Keratinocyte (primary cell): ENCODE results near the gene CCDC182. TPM values are rescaled to one million over a fixed set of nuclear protein-coding genes. Genes with fewer than 3 reads are reported as not detected.

ENCODE experiments used
- DNase-seq: peaks from one replicate; pipeline ENCODE4 v3.0.0-alpha.2; 2011; ENCODE audit warnings: low read depth, missing footprints, low spot score
- FAIRE-seq: peaks from 2 replicates; lab custom pipeline; 2011; peaks lifted over from hg19 to GRCh38; lab: Jason Lieb, UNC
- H2AFZ ChIP-seq: 2 replicates; pipeline ENCODE4 v1.6.0; 2012; ENCODE audit warnings: low read length, control low read depth, inconsistent platforms; ENCODE audit not compliant: control insufficient read depth
- H3K27ac ChIP-seq: 2 replicates; pipeline ENCODE4 v1.5.1; 2011; ENCODE audit warnings: low read length; ENCODE audit not compliant: control insufficient read depth, insufficient read depth
- H3K27me3 ChIP-seq: 3 replicates; pipeline ENCODE4 v1.6.0; 2011; ENCODE audit warnings: low read length; ENCODE audit not compliant: control insufficient read depth, insufficient read depth; ENCODE audit errors: extremely low read depth
- H3K36me3 ChIP-seq, 2 experiments: 2 replicates in 1 of 2; 3 replicates in 1 of 2; pipeline ENCODE4 v1.5.1; 2011; ENCODE audit warnings: low read length in 2 of 2, mild to moderate bottlenecking in 1 of 2; ENCODE audit not compliant: control insufficient read depth in 2 of 2, insufficient read depth in 2 of 2; ENCODE audit errors: extremely low read depth in 1 of 2
- H3K4me1 ChIP-seq: 3 replicates; pipeline ENCODE4 v1.5.1; 2011; ENCODE audit warnings: low read length; ENCODE audit not compliant: control insufficient read depth, insufficient read depth; ENCODE audit errors: extremely low read depth
- H3K4me2 ChIP-seq: 3 replicates; pipeline ENCODE4 v1.6.0; 2011; ENCODE audit warnings: low read depth, low read length; ENCODE audit not compliant: control insufficient read depth, insufficient read depth; ENCODE audit errors: extremely low read depth
- H3K4me3 ChIP-seq, 3 experiments: fragments of 200-600 bp in 1 of 3; sonication (generic) in 1 of 3; 2 replicates in 2 of 3; 3 replicates in 1 of 3; pipeline ENCODE4 v1.5.1; 2011 to 2016; ENCODE audit warnings: low read length in 3 of 3, mild to moderate bottlenecking in 3 of 3, control low read depth in 2 of 3, inconsistent platforms in 1 of 3, low read depth in 1 of 3, mixed read lengths in 1 of 3, mixed run types in 1 of 3, moderate library complexity in 1 of 3; ENCODE audit not compliant: control insufficient read depth in 2 of 3, insufficient read depth in 2 of 3; ENCODE audit errors: extremely low read depth in 1 of 3
- H3K79me2 ChIP-seq: 2 replicates; pipeline ENCODE4 v1.6.0; 2012; ENCODE audit warnings: low read length; ENCODE audit not compliant: control insufficient read depth, insufficient read depth
- H3K9ac ChIP-seq: 3 replicates; pipeline ENCODE4 v1.6.0; 2011; ENCODE audit warnings: low read length; ENCODE audit not compliant: control insufficient read depth, insufficient read depth; ENCODE audit errors: extremely low read depth
- H3K9me1 ChIP-seq: 3 replicates; pipeline ENCODE4 v1.6.0; 2011; ENCODE audit warnings: low read length; ENCODE audit not compliant: control insufficient read depth, insufficient read depth; ENCODE audit errors: extremely low read depth
- H3K9me3 ChIP-seq: 2 replicates; pipeline ENCODE4 v1.5.1; 2012; ENCODE audit warnings: low read depth, low read length; ENCODE audit not compliant: control insufficient read depth
- H4K20me1 ChIP-seq: 3 replicates; pipeline ENCODE4 v1.6.0; 2011; ENCODE audit warnings: low read length; ENCODE audit not compliant: control insufficient read depth, insufficient read depth; ENCODE audit errors: extremely low read depth
- CTCF ChIP-seq, 3 experiments: IDR thresholded peaks in 1 of 3; conservative IDR thresholded peaks in 1 of 3; optimal IDR thresholded peaks in 1 of 3; 2 replicates in 2 of 3; 3 replicates in 1 of 3; pipeline versions ENCODE3 to v1.5.1; 2011; ENCODE audit warnings: low read length in 3 of 3, mild to moderate bottlenecking in 3 of 3, moderate library complexity in 2 of 3, control low read depth in 1 of 3, inconsistent platforms in 1 of 3; ENCODE audit not compliant: insufficient read depth in 2 of 3; ENCODE audit errors: extremely low read depth in 1 of 3
- EZH2 ChIP-seq: IDR thresholded peaks from one replicate; pipeline ENCODE4 v1.6.1; 2012; ENCODE audit warnings: inconsistent platforms, mild to moderate bottlenecking, low read length, moderate library complexity
- dilution Hi-C: fragments of 300-500 bp; cut with MboI; formaldehyde crosslinking; loops from one replicate; pipeline ENCODE4 v1.7.0; 2020; ENCODE audit warnings: low sequenced_read_pairs; ENCODE audit not compliant: extremely low pct_ligation_motif_present
- polyA plus RNA-seq, 5 experiments: library from polyadenylated mRNA; depleted of rRNA in 3 of 5; stranded (reverse) in 3 of 5; stranded (forward) in 1 of 5; unstranded in 1 of 5; fragments of >200 nt; gene quantifications; 1 replicate in 1 of 5; 2 replicates in 3 of 5; 3 replicates in 1 of 5; pipeline versions ENCODE4 v1.2.1 to v1.2.3, GENCODE V29; 2011 to 2012; ENCODE audit warnings: missing spikeins in 2 of 5, low read depth in 1 of 5, low replicate concordance in 1 of 5

The CCDC182 gene
- polyA plus RNA-seq, 1 donor (not counting 4 experiments of a cell fraction or from before 2014, with no cell fraction given): not detected

GRCh38 chr17:57752031-57752905, 7.2 kb upstream of the CCDC182 start:
- H3K4me3 ChIP-seq: no peak overlapping the region
- peaks cover 18% of the 10 kb centered on the region for H3K27me3 ChIP-seq
- H3K27ac ChIP-seq: no peak overlapping the region
- no peak overlapping the region for H2AFZ ChIP-seq
- TF ChIP-seq CTCF (optimal IDR thresholded peaks at IDR 0.05 in 1 of 3, IDR thresholded peaks at IDR 0.05 in 1 of 3, conservative IDR thresholded peaks at IDR 0.05 in 1 of 3; ENCODE audit: extremely low read depth in 1 of 3, insufficient read depth in 2 of 3, low read length in 3 of 3) (no peak), EZH2 (no peak)
- DNase-seq (no peak), FAIRE-seq (no peak)
- H3K36me3 ChIP-seq: no peaks in the 10 kb centered on the region
- H3K9me3 ChIP-seq: no peaks in the 10 kb centered on the region
- no peaks in the 10 kb centered on the region for H3K4me1 ChIP-seq
- dilution Hi-C loops: no loop called here
- H3K9ac ChIP-seq: no peak overlapping the region
- no peaks in the 10 kb centered on the region for H3K79me2 ChIP-seq
- no peak overlapping the region for H3K4me2 ChIP-seq
- no peaks in the 10 kb centered on the region for H4K20me1 ChIP-seq
- no peaks in the 10 kb centered on the region for H3K9me1 ChIP-seq

GRCh38 chr17:57751348-57751971, 6.4 kb upstream of the CCDC182 start:
- H3K9ac ChIP-seq: no peak overlapping the region
- no peak for FAIRE-seq
- no peaks in the 10 kb centered on the region for H3K4me1 ChIP-seq
- H3K9me1 ChIP-seq: no peaks in the 10 kb centered on the region
- no peaks in the 10 kb centered on the region for H3K9me3 ChIP-seq
- H3K4me2 ChIP-seq: no peak overlapping the region
- H3K36me3 ChIP-seq: no peaks in the 10 kb centered on the region
- H4K20me1 ChIP-seq: no peaks in the 10 kb centered on the region
- TF ChIP-seq CTCF (optimal IDR thresholded peaks at IDR 0.05 in 1 of 3, IDR thresholded peaks at IDR 0.05 in 1 of 3, conservative IDR thresholded peaks at IDR 0.05 in 1 of 3; ENCODE audit: extremely low read depth in 1 of 3, insufficient read depth in 2 of 3, low read length in 3 of 3) (no peak), EZH2 (no peak)
- H3K4me3 ChIP-seq: no peak overlapping the region
- no peak overlapping the region for H3K27ac ChIP-seq
- dilution Hi-C loops: no loop called here
- no peak overlapping the region for H2AFZ ChIP-seq
- H3K27me3 ChIP-seq: peaks cover 19% of the 10 kb centered on the region
- DNase-seq: no peak
- H3K79me2 ChIP-seq: no peaks in the 10 kb centered on the region
